ENCODE measurements around the gene PIEZO2. TPM values are rescaled to one million over a fixed set of nuclear protein-coding genes. Genes with fewer than 3 reads are reported as not detected.
"Not testable (repeated sequence)": the region's sequence is repeated elsewhere in the genome, so short reads cannot be mapped to it uniquely, and the experiment has no call there.

The PIEZO2 gene
- total and polyA plus RNA-seq, 2 of the 8 experiments (the other 6 are each of a cell fraction or from before 2014, with no cell fraction given), result 4.7 to 16.5 TPM

DNA sequence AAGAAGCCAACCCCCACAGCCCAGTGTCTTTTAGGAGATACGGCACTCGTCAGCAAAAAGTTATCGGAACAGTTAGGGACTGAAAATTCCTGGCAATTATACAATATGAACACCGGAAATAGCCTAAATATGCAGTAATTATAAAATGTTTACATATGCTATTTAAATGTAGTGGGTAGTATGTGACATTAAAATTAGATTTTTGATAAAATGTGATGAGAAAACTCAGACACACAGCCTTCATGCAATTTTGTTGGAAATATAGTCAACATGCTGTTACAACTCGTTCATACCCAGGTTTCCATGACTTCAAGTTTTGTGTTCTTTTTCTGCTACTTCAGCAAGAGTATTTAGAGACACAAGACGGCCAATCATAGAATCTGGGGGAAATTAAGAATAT, 229.1 kb downstream of the PIEZO2 start:
- H4K20me1 ChIP-seq (replicated peaks in 1 of 2; ENCODE audit: control insufficient read depth in 1 of 2, insufficient read depth in 2 of 2, low read length in 2 of 2); H3K4ac ChIP-seq (replicated peaks; ENCODE audit: insufficient read length, low read depth, low read length); H2BK20ac ChIP-seq (ENCODE audit: low read length); H3K18ac ChIP-seq (ENCODE audit: extremely low read depth, low read length); H2AFZ ChIP-seq (ENCODE audit: low read length); H3K4me2 ChIP-seq (ENCODE audit: insufficient read depth in 1 of 2, low read depth in 2 of 2, low read length in 2 of 2); H3K4me1 ChIP-seq (replicated peaks in 1 of 4; ENCODE audit: control insufficient read depth in 3 of 4, insufficient read depth in 4 of 4, low read length in 3 of 4); CTCF ChIA-PET (ENCODE audit: partially characterized antibody); H2BK15ac ChIP-seq (ENCODE audit: low read length); H2BK5ac ChIP-seq (ENCODE audit: low read depth, low read length); H2BK12ac ChIP-seq (ENCODE audit: low read depth, low read length); DNase-seq (ENCODE audit: low read depth in 1 of 2, low spot score in 2 of 2); H3K9me3 ChIP-seq (ENCODE audit: insufficient read depth in 2 of 2, low read depth in 1 of 2, low read length in 1 of 2); H2BK120ac ChIP-seq (replicated peaks; ENCODE audit: low read depth, low read length); FAIRE-seq; H3K23ac ChIP-seq (ENCODE audit: insufficient read length); H3K27ac ChIP-seq (ENCODE audit: low read depth, low read length); H3K14ac ChIP-seq (ENCODE audit: insufficient read length); H4K8ac ChIP-seq (ENCODE audit: extremely low read depth, insufficient read depth, low read length); H3K27me3 ChIP-seq (replicated peaks in 1 of 4; ENCODE audit: control insufficient read depth in 3 of 4, extremely low read depth in 1 of 4, insufficient read depth in 3 of 4, low read length in 3 of 4); H3K23me2 ChIP-seq (ENCODE audit: low read depth, low read length); H2AK5ac ChIP-seq (ENCODE audit: low read depth, low read length); H3K56ac ChIP-seq (replicated peaks; ENCODE audit: insufficient read length, low read depth, low read length); H3K79me2 ChIP-seq (ENCODE audit: control insufficient read depth in 1 of 2, insufficient read depth in 2 of 2, low read length in 2 of 2); H3K36me3 ChIP-seq (ENCODE audit: control insufficient read depth in 2 of 4, insufficient read depth in 4 of 4, low read length in 3 of 4); H3K9ac ChIP-seq (replicated peaks in 1 of 4; ENCODE audit: extremely low read depth in 1 of 4, low read depth in 3 of 4, low read length in 3 of 4); POLR2A ChIA-PET (ENCODE audit: partially characterized antibody); H3K4me3 ChIP-seq (ENCODE audit: extremely low read depth in 1 of 4, insufficient read depth in 2 of 4, low read depth in 3 of 4, low read length in 4 of 4); H3K79me1 ChIP-seq (ENCODE audit: low read depth, low read length); H4K5ac ChIP-seq (ENCODE audit: insufficient read length, low read depth, low read length); H4K91ac ChIP-seq (replicated peaks; ENCODE audit: insufficient read length, low read length): not testable (repeated sequence)
- 88% methylated on average over 6 of the region's 6 CpGs; no CpG with 5 or more reads in 1 of the 2 experiments for WGBS, 2 experiments (ENCODE audit: extremely low coverage in 1 of 2, insufficient coverage in 1 of 2, insufficient read length in 1 of 2, insufficient replicate concordance in 2 of 2, low coverage in 1 of 2, low lambda C conversion rate in 2 of 2, missing lambda C conversion rate in 1 of 2)
